Loucy (cell line): ENCODE measurements around the gene F11R.
"Not testable (repeated sequence)": the region's sequence is repeated elsewhere in the genome, so short reads cannot be mapped to it uniquely, and the experiment has no call there.

Source experiments
- H2AFZ ChIP-seq: fragments of 200-600 bp; sonication (generic); 2 replicates; pipeline ENCODE4 v1.6.0; 2016; ENCODE audit warnings: antibody characterized with exemption, mild to moderate bottlenecking, low read length, moderate library complexity
- H3F3A ChIP-seq: fragments of 200-600 bp; 2 replicates; pipeline ENCODE4 v1.6.0; 2016; ENCODE audit warnings: antibody characterized with exemption, low read depth, mild to moderate bottlenecking
- H3K27me3 ChIP-seq: fragments of 200-600 bp; sonication (generic); 2 replicates; pipeline ENCODE4 v1.6.1; 2014; ENCODE audit warnings: low read length, mild to moderate bottlenecking; ENCODE audit not compliant: insufficient read depth, poor library complexity, severe bottlenecking
- H3K36me3 ChIP-seq: fragments of 200-600 bp; sonication (generic); 2 replicates; pipeline ENCODE4 v1.6.1; 2016; ENCODE audit warnings: low read length; ENCODE audit not compliant: insufficient read depth
- H3K4me1 ChIP-seq: fragments of 200-600 bp; sonication (generic); 2 replicates; pipeline ENCODE4 v1.5.1; 2014; ENCODE audit warnings: low read length, mild to moderate bottlenecking; ENCODE audit not compliant: insufficient read depth, poor library complexity, severe bottlenecking
- H3K4me2 ChIP-seq: fragments of 200-600 bp; sonication (generic); 2 replicates; pipeline ENCODE4 v1.6.0; 2014; ENCODE audit warnings: antibody characterized with exemption, low read length, low read depth, mild to moderate bottlenecking; ENCODE audit not compliant: poor library complexity, severe bottlenecking
- H3K4me3 ChIP-seq: fragments of 200-600 bp; sonication (generic); 2 replicates; pipeline ENCODE4 v1.5.1; 2014; ENCODE audit warnings: low read length, mild to moderate bottlenecking, mixed read lengths; ENCODE audit not compliant: poor library complexity, severe bottlenecking
- H3K79me2 ChIP-seq: fragments of 200-600 bp; sonication (generic); 2 replicates; pipeline ENCODE4 v1.6.1; 2014; ENCODE audit warnings: low read length; ENCODE audit not compliant: insufficient read depth
- H3K9ac ChIP-seq: fragments of 200-600 bp; sonication (generic); 2 replicates; pipeline ENCODE4 v1.6.0; 2014; ENCODE audit warnings: mild to moderate bottlenecking, low read depth, low read length, moderate library complexity; ENCODE audit not compliant: poor library complexity, severe bottlenecking
- H3K9me2 ChIP-seq: fragments of 200-600 bp; sonication (generic); replicated peaks from 2 replicates; pipeline ENCODE4 v1.6.1; 2016; ENCODE audit warnings: low read depth, low read length, mixed read lengths
- H3K9me3 ChIP-seq: fragments of 200-600 bp; sonication (generic); 2 replicates; pipeline ENCODE4 v1.6.1; 2014; ENCODE audit warnings: mild to moderate bottlenecking, antibody characterized with exemption, low read length, low read depth; ENCODE audit not compliant: insufficient read depth
- H4K20me1 ChIP-seq: fragments of 200-600 bp; sonication (generic); 2 replicates; pipeline ENCODE4 v1.6.0; 2014; ENCODE audit warnings: antibody characterized with exemption, low read length, mild to moderate bottlenecking; ENCODE audit not compliant: insufficient read depth, poor library complexity, severe bottlenecking
- EZH2phosphoT487 ChIP-seq: fragments of 200-600 bp; IDR thresholded peaks from 2 replicates; pipeline ENCODE4 v1.6.1; 2018; ENCODE audit warnings: antibody characterized with exemption, mild to moderate bottlenecking, moderate library complexity, borderline replicate concordance
- TF ChIP-seq, protein P1 (sequence below): fragments of 200-600 bp; sonication (generic); conservative IDR thresholded peaks from 2 replicates; pipeline ENCODE4 v1.5.1; 2014; ENCODE audit warnings: mild to moderate bottlenecking, antibody characterized with exemption, low read length

The F11R gene

DNA sequence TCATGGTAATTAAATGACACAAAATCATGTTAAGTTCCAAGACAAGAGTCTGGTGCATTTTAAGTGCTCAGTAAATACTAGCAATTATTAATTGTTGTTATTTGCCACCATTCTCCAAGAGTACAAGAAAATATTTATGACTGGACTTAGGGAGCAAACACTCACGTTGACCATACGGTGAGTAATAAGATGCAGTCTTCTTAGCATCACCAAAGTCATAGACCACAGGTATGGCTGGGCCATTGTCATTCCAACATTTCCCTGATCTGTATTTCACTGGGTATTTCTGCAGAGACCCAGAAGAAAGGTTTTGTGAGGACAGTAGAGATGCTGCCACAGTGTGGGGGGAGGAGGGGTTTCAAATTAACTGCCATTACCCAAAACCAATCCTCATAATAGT lies 71.1 kb downstream of the F11R start:
- H4K20me1 ChIP-seq: no peaks in the 10 kb centered on the region
- TF ChIP-seq EZH2phosphoT487: no peak
- TF ChIP-seq, protein P1, sequence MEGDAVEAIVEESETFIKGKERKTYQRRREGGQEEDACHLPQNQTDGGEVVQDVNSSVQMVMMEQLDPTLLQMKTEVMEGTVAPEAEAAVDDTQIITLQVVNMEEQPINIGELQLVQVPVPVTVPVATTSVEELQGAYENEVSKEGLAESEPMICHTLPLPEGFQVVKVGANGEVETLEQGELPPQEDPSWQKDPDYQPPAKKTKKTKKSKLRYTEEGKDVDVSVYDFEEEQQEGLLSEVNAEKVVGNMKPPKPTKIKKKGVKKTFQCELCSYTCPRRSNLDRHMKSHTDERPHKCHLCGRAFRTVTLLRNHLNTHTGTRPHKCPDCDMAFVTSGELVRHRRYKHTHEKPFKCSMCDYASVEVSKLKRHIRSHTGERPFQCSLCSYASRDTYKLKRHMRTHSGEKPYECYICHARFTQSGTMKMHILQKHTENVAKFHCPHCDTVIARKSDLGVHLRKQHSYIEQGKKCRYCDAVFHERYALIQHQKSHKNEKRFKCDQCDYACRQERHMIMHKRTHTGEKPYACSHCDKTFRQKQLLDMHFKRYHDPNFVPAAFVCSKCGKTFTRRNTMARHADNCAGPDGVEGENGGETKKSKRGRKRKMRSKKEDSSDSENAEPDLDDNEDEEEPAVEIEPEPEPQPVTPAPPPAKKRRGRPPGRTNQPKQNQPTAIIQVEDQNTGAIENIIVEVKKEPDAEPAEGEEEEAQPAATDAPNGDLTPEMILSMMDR: no peak
- no peaks in the 10 kb centered on the region for H3F3A ChIP-seq
- no peak overlapping the region for H3K4me3 ChIP-seq
- H3K4me2 ChIP-seq: no peak overlapping the region
- no peaks in the 10 kb centered on the region for H3K36me3 ChIP-seq
- H2AFZ ChIP-seq: no peak overlapping the region
- H3K9me2 ChIP-seq: no peaks in the 10 kb centered on the region
- no peak overlapping the region for H3K9ac ChIP-seq
- no peaks in the 10 kb centered on the region for H3K4me1 ChIP-seq
- no peaks in the 10 kb centered on the region for H3K27me3 ChIP-seq
- H3K79me2 ChIP-seq: no peaks in the 10 kb centered on the region
- H3K9me3 ChIP-seq: no peaks in the 10 kb centered on the region

DNA sequence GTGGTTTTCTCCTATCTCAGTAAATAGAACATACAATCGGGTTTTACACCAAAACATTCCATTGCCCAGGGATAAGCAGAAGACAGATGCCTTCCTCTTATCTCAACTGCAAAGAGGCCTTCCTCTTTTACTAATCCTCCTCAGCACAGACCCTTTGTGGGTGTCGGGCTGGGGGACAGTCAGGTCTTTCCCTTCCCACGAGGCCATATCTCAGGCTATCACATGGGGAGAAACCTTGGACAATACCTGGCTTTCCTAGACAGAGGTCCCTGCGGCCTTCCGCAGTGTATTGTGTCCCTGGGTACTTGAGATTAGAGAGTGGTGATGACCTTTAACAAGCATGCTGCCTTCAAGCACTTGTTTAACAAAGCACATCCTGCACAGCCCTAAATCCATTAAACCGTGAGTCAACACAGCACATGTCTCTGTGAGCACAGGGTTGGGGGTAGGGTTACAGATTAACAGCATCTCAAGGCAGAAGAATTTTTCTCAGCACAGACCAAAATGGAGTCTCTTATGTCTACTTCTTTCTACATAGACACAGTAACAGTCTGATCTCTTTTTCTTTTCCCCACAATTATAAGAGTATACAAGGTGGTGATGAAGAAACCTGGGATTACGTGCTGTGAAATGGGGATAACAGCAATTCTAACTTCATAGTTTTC lies 71.6 kb downstream of the F11R start:
- H3K4me3 ChIP-seq, H2AFZ ChIP-seq, H3F3A ChIP-seq, H3K9ac ChIP-seq, H4K20me1 ChIP-seq, H3K36me3 ChIP-seq, H3K27me3 ChIP-seq, H3K4me2 ChIP-seq, H3K4me1 ChIP-seq, H3K79me2 ChIP-seq, H3K9me2 ChIP-seq, H3K9me3 ChIP-seq: not testable (repeated sequence)

DNA sequence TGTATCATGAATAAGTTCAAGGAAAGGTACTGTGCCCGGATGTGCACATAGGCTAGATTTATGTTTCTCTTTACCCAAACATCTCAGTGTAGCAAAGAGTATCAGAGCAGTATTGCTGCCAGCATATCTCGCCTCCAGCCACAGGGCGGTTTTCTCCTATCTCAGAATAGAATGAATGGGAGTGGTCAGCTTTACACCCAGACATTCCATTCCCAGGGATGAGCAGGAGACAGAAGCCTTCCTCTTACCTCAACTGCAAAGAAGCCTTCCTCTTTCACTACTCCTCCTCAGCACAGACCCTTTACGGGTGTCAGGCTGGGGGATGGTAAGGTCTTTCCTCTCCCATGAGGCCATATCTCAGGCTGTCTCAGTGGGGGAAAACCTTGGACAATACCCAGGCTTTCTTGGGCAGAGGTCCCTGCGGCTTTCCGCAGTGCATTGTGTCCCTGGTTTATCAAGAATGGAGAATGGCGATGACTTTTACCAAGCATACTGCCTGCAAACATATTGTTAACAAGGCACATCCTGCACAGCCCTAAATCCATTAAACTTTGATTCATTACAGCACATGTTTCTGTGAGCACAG lies 73.7 kb downstream of the F11R start:
- not testable (repeated sequence) for H3K36me3 ChIP-seq, H3K4me2 ChIP-seq, H3K4me3 ChIP-seq, H3K79me2 ChIP-seq, H4K20me1 ChIP-seq, H3K9me3 ChIP-seq, H3K27me3 ChIP-seq, H3K4me1 ChIP-seq, H3K9me2 ChIP-seq, H3K9ac ChIP-seq, H2AFZ ChIP-seq, H3F3A ChIP-seq

DNA sequence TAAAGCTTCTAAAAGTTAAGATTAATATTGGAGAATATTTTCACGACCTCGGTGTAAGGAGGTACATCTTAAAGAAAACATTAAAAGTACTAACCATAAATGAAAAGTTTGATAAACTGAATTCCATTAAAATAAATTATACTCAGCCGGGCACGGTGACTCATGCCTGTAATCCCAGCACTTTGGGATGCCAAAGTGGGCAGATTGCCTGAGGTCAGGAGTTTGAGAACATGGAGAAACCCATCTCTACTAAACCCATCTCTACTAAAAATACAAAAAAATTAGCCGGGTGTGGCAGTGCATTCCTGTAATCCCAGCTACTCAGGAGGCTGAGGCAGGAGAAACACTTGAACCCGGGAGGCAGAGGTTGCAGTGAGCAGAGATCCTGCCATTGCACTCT lies 75.1 kb downstream of the F11R start:
- H3F3A ChIP-seq, H3K79me2 ChIP-seq, H2AFZ ChIP-seq, H3K4me3 ChIP-seq, H3K36me3 ChIP-seq, H3K9me3 ChIP-seq, H3K4me2 ChIP-seq, H4K20me1 ChIP-seq, H3K9ac ChIP-seq, H3K27me3 ChIP-seq, H3K4me1 ChIP-seq, H3K9me2 ChIP-seq: not testable (repeated sequence)
